HG03520 (cell line): ENCODE results near the gene PIGT.

Source experiments
- ATAC-seq: cut with Tn5 transposase; IDR thresholded peaks from one replicate; pipeline ENCODE4 v1.9.1; 2021; ENCODE audit warnings: mild to moderate bottlenecking, moderate library complexity; ENCODE audit not compliant: unreplicated experiment

Gene PIGT

DNA sequence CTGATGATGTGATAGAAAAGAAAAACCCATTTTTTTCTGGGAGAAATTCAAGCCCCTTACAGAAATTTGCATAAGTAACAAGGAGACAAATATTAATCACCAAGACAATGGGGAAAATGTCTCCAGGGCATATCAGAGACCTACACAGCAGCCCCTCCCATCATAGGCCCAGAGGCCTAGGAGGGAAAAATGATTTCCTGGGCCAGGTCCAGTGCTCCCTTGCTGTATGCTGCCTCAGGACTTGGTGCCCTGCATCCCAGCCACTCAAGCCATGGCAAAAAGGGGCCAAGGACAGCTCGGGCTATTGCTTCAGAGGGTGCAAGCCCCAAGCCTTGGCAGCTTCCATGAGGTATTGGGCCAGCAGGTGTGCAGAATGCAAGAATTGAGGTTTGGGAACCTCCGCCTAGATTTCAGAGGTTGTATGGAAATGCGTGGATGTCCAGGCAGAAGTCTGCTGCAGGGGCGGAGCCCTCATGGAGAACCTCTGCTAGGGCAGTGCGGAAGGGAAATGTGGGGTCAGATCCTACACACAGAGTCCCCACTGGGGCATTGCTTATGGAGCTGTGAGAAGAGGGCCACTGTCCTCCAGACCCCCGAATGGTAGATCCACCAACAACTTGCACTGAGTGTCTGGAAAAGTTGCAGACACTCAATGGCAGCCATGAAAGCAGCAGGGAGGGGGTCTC lies 15.5 kb upstream of the PIGT start:
- ATAC-seq = no peak

- ATAC-seq = no peak
These were observed 13.0 kb upstream of the PIGT start for GRCh38 chr20:45402946-45403345.

DNA sequence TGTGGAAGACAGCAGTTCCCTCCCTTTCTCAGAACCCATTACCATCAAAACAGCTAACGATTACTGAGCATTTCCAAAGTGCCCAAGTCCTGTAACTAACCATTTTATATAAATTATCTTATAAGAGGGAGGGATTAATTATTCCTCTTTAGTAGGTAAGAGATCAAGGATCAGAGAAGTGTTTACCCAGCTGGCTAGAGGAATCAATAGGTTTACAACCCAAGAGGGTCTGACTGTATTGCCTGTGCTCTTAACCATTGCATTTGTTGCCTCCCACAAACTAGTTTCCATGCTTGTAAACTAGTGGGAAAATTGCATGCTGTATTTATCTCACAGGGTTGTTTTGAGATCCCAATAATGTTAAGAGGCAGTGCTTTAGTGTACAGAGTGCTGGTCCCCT lies 11.5 kb upstream of the PIGT start:
- ATAC-seq = no peak

- no peak for ATAC-seq
These were observed 10.2 kb upstream of the PIGT start for GRCh38 chr20:45405571-45406259.

GRCh38 chr20:45406260-45407066 lies 9.5 kb upstream of the PIGT start:
- no peak for ATAC-seq

DNA sequence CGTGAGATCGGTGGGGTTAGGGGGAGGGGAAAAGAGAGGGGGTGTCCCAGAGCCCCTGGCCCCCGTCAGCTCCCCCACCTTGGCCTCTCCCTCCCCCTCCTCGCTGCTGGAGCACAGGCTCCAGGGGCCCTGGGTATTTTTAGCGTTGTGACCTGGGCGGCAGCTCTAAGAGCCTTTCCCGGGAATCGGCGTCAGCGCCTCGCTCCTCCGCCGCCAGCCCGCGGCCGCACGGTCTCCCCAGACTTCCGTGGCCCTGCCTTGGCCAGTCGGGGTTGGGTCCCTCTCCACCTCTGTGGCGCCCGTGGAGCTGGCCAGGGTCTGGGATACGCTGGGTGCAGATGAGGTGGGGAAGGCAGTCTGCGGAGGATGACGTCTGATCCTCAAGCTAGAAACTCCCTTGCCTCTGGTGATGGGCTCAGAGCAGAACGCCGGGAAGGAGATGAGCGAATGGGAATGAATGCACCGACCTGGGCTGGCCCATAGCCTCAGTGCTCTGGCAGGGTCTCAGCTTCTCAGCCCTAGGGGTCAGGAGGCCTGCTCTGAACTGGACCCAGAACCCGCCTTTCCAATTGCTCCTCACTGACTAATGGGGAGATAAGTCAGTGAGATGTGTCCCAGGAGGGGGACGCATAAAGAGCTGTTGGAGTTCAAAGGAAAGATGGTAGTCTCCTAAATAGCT lies 8.7 kb upstream of the PIGT start:
- ATAC-seq = no peak

- no peak for ATAC-seq
These were observed 7.9 kb upstream of the PIGT start, which contains the start of gene DBNDD2 for GRCh38 chr20:45407783-45408645. Gene DBNDD2 (plus strand): TSS chr20:45408289. CDS start chr20:45408468, 179 bp downstream.

GRCh38 chr20:45408646-45409213 lies 7.2 kb upstream of the PIGT start:
- no peak for ATAC-seq

- no peak for ATAC-seq
These were observed 6.2 kb upstream of the PIGT start for GRCh38 chr20:45409521-45410272.

GRCh38 chr20:45410887-45411286 lies 5.1 kb upstream of the PIGT start:
- ATAC-seq = no peak

DNA sequence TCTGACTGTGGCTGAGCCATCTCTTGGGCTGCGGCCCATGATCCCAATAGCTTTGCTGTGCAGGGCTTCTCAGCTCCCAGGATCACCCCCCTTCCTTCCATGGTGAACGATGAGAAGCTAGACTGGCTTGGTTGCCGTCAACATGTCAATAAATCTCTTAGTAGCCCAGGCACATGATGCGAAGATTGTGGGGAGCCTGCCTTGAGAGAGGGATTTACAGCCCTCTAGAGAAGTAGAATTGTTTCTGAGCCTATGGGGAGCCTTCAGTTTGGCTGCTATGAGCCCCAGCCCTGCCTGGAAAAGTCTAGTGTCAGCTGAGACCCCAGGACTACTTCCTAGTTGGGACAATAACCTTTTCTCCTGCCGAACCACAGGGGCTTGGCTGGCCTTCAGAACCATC lies 3.3 kb upstream of the PIGT start:
- ATAC-seq = no peak

DNA sequence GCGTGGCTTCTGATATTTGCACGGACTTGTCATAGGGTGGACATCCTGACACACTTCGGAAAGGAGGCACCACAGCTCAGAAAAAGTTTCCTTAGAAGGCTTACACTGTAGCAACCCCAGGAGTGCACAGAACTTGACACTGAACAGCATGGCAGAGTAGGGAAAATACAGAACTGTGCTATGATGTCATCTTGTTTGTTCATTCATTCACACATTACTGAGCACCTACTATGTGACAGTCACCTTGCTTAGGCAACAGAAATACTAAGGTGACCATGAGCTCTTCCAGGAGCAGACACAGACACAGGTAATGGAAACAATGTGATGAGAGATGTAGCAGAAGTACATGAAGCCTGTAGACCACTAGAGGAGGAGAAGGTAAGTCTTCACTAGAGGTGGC lies 2.5 kb upstream of the PIGT start:
- no peak for ATAC-seq

GRCh38 chr20:45416917-45417316 lies 976 bp downstream of the PIGT start:
- no peak for ATAC-seq

DNA sequence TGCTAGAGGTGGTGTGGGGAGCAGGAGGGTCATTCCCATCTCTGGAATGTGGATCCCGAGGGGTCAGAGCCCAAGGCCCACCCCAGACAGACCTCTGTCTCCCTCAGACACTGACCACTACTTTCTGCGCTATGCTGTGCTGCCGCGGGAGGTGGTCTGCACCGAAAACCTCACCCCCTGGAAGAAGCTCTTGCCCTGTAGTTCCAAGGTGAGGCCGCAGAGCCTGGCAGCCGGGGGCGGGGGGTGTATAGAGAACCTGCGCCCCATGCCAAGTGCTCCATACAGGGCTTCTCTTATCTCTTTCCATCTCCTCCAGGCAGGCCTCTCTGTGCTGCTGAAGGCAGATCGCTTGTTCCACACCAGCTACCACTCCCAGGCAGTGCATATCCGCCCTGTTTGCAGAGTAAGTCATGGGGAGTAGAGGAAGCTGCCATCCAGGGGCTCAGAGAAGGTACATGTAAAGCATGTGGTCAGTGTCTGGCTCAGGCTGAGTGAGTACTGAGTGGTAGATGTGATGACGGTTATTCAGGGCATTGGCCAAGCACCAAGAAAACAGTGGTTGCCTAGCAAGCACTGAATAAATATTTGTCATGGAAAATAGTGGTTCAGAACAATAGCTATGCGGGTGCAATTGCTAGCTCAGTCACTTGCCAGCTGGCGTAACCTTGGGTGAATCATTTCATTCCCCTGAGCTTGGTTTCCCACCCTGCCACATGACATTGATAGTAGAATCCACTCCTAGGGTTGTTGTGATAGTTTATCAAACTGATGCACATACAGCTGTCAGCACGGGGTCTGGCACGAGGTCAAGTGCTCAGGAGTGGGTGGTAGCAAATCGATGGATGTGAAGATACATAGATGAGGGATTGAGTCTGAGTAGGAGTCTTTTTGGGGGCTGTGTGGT lies 3.5 kb downstream of the PIGT start:
- ATAC-seq = peak; percentile 57

- ATAC-seq = no peak
These were observed 4.2 kb downstream of the PIGT start for GRCh38 chr20:45420125-45420524.

DNA sequence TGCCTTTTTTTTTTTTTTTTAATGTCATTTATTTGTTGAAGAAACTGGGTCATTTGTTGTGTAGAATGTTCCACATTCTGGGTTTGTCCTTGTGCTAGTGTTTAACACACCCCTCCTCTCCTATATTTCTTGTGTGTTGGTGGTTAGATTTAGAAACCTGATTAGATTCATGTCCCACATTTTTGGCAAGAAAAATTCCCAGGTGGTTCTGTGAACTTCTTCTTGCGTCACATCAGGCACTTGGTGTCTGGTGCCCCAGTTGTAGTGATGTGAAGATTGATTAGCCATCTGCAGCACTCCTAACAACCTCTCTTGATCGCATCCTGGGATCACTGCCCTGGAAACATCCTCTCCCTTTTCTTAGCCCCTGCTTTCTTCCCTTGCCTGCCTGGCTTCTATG lies 7.8 kb downstream of the PIGT start:
- no peak for ATAC-seq

- no peak for ATAC-seq
These were observed 9.6 kb downstream of the PIGT start for GRCh38 chr20:45425561-45425960.

DNA sequence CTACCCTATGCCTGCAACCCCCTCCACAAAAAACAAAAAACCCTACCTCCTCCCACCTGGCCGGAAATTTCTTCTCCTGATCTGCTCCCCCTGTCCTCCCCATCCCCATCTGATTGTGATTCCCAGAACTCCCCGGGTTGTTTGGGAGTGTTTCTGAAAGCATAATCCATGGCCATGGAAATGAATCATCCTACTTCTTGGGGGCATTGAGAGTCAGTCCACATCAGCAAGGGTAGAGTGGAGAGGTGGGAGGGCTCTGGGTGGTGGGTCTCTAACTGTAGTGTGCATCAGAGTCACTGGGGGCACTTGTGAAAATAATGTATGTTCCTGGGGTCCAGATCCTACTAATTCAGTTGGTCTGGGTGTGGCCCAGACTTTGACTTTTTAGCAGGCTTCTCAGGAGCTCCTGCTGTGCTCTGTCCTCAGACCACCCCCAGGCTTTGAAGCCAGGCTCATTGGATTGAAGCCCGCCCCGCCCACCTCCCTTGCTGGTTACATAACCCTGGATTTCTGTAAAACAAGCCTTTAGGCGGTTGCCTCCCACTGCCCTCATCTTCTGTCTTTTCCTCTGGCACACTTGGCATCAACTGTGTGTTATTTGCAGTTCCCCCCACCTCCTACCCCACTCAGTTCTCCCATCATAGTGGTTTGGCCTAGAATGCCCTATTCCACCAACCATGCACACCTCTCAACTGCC lies 10.5 kb downstream of the PIGT start:
- no peak for ATAC-seq
